ENCODE measurements around the gene KCTD5.

The KCTD5 gene

DNA sequence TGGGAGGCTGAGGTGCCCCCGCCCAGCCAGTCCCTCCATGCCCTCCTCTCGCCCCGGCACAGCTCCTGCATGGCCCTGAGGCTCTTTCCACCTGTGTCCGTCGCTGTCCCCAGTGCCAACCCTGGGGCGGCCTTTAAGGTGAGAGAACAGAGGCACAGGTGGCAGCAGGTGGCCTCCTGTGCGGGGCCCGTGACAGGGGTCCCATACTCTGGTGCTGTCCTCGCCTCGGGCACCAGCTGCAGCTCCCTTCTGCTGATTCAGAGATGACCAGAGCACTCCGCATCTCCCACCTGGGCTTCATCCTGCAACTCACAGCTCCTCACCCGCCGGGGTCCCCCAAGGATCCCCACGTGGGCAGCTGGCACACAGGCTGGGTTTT lies 29.7 kb downstream of the KCTD5 start:
- H3K4me3 ChIP-seq (replicated peaks; ENCODE audit: low read depth, low read length), result no peak overlapping the region
- TF ChIP-seq, protein P1, sequence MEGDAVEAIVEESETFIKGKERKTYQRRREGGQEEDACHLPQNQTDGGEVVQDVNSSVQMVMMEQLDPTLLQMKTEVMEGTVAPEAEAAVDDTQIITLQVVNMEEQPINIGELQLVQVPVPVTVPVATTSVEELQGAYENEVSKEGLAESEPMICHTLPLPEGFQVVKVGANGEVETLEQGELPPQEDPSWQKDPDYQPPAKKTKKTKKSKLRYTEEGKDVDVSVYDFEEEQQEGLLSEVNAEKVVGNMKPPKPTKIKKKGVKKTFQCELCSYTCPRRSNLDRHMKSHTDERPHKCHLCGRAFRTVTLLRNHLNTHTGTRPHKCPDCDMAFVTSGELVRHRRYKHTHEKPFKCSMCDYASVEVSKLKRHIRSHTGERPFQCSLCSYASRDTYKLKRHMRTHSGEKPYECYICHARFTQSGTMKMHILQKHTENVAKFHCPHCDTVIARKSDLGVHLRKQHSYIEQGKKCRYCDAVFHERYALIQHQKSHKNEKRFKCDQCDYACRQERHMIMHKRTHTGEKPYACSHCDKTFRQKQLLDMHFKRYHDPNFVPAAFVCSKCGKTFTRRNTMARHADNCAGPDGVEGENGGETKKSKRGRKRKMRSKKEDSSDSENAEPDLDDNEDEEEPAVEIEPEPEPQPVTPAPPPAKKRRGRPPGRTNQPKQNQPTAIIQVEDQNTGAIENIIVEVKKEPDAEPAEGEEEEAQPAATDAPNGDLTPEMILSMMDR (IDR thresholded peaks at IDR 0.05; ENCODE audit: low read depth, low read length, missing control alignments), result no peak
- DNase-seq (ENCODE audit: extremely low read depth, low read depth), result no peak

DNA sequence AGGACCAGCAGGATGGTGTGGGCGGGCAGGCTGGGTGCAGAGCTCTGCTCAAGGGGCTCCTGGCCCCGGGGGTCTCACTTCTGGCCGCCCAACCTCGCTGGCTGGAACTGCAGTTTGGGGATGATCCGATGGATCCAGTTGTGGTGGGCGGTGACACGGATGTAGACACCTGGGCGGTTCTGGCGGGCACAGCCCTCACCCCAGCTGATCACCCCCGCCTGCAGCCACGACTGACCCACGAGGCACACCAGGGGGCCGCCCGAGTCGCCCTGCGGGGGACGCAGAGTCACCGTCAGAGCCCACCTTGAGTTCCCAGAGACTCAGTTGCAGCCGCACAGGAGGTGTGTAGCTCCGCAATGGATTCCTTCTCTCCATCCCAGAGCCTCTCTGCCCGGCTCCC lies 30.2 kb downstream of the KCTD5 start:
- H3K4me3 ChIP-seq (replicated peaks; ENCODE audit: low read depth, low read length), result no peak overlapping the region
- TF ChIP-seq, protein P1 (IDR thresholded peaks at IDR 0.05; ENCODE audit: low read depth, low read length, missing control alignments), result no peak
- DNase-seq (ENCODE audit: extremely low read depth, low read depth), result no peak

DNA sequence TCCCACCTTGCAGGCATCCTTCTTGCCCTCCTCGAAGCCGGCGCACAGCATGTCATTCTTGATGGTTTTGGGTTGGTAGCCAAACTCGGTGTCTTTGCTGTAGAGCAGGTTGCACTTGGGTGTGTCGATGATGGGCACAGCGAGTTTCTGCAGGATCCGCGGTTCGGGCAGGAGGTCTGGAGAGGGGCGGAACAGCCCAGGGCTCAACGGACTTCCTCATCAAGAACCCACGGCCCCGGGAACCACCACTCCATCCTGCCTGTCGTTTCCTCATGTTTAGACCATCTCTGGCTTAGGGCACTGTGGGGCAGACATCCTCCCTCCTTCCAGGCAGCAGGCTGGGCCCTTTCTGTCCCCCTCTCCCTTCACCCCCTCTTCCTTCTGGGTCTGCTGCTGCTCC lies 31.2 kb downstream of the KCTD5 start:
- TF ChIP-seq, protein P1 (IDR thresholded peaks at IDR 0.05; ENCODE audit: low read depth, low read length, missing control alignments), result no peak

GRCh38 chr16:2713985-2714774 lies 31.9 kb downstream of the KCTD5 start:
- H3K4me3 ChIP-seq (replicated peaks; ENCODE audit: low read depth, low read length), result no peak overlapping the region
- TF ChIP-seq, protein P1 (IDR thresholded peaks at IDR 0.05; ENCODE audit: low read depth, low read length, missing control alignments), result no peak
- DNase-seq (ENCODE audit: extremely low read depth, low read depth), result no peak

More for the DNA sequence above, 31.2 kb downstream of the KCTD5 start:
- DNase-seq (ENCODE audit: extremely low read depth, low read depth), result no peak
- no peak overlapping the region for H3K4me3 ChIP-seq (replicated peaks; ENCODE audit: low read depth, low read length)

DNA sequence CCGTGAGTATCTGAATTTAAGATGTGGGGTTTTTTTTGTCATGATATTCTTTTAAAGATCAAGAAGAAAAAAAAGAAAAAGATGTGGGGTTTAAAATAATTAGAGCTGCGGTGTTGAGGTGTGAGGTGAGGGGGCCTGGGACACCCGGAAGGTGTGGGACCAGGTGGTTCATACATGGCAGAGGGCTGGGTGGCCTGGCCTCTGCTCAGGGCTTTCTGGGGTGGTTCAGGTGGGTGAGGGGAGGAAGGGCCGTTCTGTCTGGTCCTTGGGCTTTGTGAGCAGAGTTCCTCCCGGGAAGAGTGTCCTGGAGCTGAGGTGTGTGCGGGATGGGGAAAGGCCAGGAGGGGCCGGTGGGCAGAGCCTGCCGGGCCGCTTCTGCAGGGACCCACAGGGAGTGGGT lies 32.7 kb downstream of the KCTD5 start:
- DNase-seq (ENCODE audit: extremely low read depth, low read depth), result no peak
- TF ChIP-seq, protein P1 (IDR thresholded peaks at IDR 0.05; ENCODE audit: low read depth, low read length, missing control alignments), result no peak
- no peak overlapping the region for H3K4me3 ChIP-seq (replicated peaks; ENCODE audit: low read depth, low read length)

DNA sequence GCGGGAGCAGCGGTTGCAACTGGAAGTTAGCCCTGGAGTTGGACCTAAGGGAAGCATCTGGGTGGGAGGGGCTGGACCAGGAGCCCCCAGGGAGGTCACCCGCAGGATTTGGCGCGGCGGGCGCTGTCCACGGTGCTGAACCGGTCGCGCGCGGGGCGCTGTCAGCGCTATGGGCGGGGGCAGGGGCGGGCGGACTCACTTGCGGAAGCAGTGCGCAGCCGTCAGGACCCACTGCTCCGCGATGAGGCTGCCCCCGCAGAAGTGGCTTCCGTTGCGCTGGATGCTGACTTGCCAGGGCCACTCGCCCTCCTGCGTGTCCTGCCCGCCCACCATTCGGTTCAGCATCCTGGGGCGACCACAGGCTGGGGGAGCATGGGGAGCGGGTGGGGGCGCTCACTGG lies 33.2 kb downstream of the KCTD5 start:
- TF ChIP-seq, protein P1 (IDR thresholded peaks at IDR 0.05; ENCODE audit: low read depth, low read length, missing control alignments), result no peak
- no peak for DNase-seq (ENCODE audit: extremely low read depth, low read depth)
- H3K4me3 ChIP-seq (replicated peaks; ENCODE audit: low read depth, low read length), result no peak overlapping the region

Measured in HFF-Myc (cell line).